Hematopoietic multipotent progenitor cell treated with erythropoietin and hydrocortisone succinate and interleukin-3 and kit ligand, for 6 days (in vitro differentiated cells): ENCODE data around the gene ARAP2.

ENCODE experiments used
- DNase-seq: peaks from one replicate; pipeline ENCODE4 v3.0.0-alpha.2; 2015

The ARAP2 gene

DNA sequence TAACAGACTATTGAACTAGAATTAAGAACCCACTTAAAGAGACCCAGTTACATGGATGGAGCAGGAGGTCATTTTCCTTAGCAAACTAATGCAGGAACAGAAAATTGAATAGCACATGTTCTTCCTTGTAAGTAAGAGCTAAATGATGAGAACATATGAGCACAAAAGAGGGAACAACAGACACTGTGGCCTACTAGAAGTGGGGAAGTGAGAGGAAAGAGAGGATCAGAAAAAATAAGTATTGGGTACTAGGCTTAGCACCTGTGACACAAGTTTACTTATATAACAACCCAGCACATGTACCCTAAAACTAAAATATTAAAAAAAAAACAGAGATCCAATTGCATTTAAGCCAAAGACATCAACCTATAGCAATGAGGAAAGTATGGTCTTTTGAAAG lies 26.2 kb downstream of the ARAP2 start:
- DNase-seq: no peak

DNA sequence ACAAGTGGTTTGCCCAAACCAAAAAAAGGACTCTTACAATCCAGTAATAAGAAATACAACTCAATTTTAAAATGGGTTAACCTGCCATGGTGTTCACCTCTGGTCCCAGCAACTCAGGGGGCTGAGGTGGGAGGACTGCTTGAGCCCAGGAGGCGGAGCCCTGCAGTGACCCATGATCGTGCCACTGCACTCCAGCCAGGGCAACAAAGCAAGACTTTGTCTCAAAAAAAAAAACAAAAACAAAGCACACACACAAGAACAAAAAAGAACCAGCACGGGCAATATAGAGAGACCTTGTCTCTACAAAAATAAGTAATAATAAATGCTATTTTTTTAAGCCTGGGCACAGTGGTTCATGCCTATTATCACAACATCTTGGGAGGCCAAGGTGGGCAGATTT lies 28.7 kb downstream of the ARAP2 start:
- DNase-seq: no peak

DNA sequence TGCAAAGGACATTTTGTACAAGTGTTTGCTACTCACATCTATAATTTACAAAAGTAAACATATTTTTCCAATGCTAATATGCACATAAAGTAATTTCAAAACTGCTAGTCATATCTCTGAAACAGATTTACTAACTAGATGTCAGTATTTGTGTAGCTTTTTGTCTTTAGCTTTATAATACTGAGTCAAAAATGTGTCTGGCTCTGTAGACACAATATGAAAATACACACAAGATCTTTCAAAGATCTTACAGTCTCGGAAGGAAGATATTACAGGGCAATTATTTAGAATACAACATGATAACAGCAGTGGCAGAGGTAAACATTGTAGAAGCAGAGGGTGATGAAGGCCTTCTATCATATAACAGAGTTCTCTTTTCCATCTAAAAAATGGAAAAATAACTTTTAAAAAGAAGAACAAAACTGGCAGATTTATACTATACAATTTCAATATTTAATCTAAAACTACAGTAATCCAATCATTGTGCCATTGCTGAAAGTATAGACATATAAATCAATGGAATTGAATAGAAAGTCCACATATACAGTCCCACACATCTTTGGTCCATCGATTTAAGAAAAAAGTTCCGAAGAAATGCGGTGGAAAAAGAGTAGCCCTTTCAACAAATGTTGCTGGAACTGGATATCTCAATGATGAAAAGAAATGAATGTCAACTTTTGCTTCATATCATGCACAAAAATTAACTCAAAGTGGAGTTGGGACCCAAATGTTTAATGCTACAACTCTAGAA lies 29.4 kb downstream of the ARAP2 start:
- DNase-seq: no peak

DNA sequence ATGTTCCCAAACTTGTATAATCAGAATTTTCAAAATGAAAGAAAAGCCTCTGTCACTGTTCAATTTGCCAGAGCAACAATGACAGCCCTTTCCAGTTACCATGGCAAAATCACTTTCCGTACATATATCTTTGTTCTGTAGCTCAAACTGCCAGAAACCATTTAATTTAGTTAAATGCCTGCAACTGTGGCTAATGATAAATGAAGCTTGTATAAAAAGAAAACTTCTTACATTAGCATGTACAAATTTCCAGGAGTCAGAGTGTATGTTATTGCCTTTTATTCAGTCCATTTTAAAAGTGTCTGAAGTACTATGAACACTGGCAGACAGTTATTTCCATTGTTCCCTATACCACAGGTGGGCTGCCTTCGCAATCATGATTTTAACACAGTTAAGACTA lies 30.3 kb downstream of the ARAP2 start:
- no peak for DNase-seq

DNA sequence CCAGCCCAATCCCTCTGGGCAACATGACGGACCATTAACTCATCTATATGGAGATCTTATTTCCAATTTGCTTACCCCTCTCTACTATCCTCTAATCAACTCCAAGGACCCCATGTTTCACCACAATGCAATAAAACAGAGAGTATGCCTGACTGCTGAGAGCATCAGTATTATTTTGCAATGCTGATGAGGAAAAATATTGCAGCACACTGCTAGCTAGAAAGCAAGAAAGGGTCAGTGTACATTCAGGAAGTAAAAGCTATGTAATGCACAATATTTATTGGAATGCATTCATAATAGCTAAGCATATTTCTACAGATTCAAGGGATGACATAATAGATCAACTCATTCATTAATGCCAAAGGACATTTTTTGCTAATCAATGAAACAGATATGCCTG lies 33.2 kb downstream of the ARAP2 start:
- no peak for DNase-seq

DNA sequence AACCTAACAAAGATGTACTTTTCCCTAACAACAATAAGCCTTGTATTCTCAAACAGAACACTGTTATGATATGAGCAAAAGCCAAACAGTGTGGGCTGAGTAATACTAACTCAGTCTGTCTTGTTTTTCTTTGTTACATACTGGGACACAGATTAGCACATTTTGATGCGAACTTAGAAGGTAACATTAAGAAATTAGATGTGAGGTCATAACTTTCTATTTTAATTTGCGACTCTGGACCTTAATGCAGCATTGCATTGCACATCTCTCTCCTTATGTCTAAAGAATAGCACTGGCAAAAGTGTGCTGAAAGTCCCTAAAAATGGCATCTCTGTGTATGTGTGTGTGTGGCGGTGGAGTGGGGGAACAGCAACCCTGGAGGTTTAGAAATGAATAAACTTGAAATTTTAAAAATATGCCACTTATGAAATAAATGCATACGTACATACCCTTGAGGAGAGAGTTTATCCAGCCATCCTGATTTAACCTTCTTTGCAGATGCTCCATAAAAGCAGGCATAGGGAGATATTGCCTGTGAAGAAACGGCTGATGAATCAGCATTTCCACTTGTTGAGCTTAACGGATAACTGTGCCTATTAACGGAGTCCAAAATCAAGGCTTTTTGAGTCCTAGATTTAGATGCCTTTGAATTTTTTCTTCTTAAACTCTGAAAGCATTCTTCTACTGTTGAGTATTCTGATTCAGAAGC lies 34.2 kb downstream of the ARAP2 start:
- no peak for DNase-seq

DNA sequence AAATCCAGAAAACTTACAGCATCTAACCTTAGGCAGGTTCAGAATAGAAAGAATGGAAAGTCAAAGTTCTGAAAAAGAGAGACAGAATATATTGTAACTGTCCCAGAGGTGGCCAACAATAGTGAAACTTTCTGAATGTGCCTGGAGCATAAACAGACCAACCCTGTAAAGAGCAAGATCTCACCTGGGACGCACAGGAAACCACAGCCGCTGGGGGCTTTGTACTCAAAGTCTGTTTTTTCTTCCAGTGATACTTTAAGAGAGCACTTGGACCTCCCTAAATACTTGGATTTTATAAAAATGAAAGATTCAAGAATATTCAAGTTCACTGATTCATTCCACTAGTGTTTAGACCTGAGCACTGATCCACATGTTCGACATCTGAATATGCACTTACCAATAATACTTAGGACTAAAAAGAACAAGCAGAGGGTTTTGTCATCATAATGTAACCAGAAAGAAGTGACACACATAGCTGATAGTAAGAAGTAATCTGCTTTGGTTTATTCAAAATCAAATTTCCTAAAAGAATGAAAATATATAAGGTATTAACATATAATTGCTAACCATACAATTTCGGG lies 35.3 kb downstream of the ARAP2 start:
- DNase-seq: no peak

DNA sequence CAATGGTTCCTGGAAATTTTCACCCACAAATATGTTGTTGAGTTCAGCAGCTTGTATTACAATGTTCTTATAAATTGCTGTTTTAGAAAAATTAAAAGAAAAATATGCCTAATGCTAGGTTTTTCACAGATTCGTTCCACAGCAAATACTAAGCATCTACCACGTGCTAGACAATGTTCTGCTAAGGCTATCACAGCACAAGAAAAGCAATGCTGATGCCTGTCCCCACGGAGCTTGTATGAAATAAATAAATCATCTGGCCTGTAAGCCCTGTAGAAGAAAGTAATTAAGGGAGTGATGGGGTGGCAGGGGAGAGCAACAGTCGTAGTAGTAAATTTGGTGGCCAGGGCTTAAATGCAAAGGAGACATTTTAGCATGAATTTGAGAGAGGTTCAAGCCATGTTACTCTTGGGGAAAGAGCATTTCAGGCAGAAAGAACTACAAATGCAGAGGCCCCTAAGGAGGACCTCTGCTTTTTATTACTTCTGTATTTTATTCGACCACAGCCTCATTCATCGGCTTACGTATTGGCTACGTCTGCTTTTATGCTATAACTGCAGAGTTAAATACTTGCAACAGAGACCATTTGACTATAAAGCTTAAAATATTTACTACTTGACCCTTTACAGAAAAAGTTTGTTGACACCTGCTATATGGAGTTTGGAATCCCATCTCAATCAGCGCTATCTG lies 36.3 kb downstream of the ARAP2 start:
- no peak for DNase-seq

DNA sequence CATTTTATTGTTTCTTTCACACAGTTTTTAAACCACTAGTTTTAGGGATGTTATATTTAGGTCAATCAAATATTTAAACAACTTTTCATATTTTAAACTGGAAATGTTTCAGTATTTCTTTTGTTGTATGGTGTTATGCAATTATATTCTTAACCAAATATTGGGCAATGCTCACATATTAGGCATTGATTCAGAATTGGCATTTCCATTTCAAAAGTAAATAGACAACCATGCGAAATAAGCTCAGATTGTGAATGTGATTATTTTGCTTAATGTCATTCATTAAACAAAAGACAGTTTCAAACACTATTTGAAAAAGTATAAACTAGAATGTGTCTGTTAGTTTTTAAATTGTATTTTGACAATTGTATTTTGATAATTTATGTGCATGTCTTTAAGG lies 36.9 kb downstream of the ARAP2 start:
- no peak for DNase-seq

DNA sequence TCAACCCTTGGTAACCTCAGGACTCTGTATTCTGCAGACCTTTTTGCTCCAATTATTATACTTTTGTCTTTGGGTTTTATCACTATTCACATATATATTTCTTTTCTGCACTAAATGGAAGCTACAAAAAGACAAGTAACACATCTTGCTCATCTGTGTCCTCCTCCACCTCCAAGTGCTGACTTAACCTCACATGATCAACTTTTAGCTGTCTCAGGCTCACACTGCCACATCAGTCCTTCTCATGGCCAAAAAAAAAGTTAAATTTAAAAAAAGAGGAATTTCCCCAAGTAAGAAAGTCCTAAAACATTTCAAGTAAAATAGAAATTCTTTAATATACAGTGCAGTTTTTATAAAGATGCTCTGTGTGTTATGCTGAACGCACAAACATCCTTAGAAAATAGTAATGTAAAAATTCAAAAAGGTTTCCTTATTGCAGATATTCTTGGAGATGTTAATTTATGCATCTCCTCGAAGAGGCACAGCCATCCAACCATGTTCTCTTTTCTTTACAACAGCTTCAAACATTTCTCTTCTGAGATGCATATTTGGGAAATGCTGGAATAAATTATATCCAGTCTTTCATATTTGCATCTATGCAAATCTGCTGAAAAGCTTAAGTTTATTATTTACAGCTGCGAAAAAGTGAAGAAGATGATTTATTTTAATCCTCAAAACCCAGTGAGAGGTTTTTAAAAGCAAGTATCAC lies 37.6 kb downstream of the ARAP2 start:
- no peak for DNase-seq

DNA sequence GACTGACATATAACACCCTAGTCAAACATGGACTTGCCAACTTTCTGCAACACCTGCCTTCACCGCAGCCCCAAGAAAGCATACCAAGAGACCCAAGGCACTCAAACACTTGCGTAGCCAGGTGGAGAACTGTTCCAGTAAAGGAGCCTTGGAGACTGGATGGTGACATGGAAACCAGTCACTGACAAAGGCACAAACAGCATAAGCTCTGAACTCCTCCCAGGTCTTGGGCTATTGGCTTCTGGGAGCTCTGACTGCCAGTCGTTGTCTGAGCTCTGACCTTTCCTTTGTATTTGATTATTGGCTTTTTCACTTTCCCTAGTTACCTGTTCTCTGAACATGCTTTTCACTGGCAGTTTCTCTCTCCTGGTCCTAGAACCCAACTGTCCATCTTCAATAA lies 38.3 kb downstream of the ARAP2 start:
- DNase-seq: no peak

DNA sequence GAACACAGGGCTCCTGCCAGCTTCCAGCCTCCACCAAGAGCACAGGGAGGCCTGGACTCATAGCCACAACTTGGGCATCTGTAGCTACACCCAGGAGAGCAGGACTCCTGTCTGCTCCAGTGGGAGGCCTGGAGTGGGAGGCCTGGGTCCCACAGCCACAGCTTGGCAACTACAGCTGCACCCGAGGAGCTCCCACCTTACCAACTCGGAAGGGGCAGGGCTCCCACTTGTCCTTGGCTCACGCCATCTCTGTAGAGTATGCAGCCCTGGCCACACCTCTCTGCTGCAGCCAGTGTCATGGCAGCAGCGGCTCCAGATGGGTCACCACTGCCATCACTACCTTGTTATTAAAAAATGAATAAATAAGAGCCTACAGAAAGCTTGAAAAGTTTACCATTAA lies 45.5 kb downstream of the ARAP2 start:
- no peak for DNase-seq

DNA sequence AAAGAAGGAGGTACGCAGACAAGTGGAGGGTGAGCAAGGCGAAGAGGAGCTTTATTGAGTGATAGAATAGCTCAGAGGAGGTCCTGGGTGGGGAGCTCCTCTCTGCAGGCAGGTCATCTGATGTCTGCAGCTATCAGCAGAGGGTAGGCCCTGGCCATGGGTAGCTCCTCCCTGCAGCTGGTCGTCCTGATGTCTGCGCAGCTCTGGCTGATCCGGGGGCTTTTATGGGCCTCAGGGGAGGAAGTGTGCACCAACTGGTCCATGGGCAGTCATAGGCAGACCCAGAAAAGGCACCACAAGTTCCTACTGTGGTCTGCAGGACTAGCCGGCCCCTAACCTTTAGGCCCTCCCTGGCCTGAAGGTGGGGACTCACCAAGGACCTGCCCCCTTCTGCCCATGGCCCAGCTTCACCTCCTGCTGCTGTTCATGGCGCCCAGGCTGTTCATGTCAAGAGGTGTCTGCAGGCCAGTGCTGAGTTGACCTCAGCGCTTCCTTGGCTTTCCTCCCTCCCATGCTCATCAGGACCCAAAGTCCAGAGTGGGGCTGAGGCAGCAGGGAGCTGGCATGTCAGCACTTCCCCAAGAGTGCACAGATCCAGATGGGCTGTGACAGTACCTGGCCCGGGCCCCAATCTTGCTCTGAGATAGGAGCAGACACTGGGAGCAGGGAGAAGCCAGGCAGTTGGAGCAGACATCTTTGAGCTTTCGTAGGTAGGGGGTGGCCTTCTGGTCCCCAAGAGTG lies 46.1 kb downstream of the ARAP2 start:
- DNase-seq: no peak

DNA sequence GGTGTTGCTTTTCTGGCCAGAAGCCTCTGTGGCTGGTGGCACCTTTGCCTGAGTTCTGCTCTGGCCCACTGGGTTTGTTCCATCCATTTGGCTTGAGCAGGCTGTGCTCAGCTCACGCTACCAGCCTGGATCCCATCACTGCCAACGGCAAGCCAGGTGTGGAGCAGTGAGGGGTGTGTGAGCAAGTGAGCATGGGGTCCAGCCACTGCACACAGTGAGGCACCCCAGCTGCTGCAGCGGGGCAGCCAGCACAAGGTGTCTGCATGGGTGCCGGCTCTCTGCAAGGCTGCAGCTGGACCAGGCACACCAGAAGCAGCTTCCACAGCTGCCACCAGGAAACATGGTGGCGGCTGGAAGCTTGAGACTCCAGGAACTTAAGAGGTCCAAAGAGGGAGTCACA lies 46.8 kb downstream of the ARAP2 start:
- DNase-seq: no peak

DNA sequence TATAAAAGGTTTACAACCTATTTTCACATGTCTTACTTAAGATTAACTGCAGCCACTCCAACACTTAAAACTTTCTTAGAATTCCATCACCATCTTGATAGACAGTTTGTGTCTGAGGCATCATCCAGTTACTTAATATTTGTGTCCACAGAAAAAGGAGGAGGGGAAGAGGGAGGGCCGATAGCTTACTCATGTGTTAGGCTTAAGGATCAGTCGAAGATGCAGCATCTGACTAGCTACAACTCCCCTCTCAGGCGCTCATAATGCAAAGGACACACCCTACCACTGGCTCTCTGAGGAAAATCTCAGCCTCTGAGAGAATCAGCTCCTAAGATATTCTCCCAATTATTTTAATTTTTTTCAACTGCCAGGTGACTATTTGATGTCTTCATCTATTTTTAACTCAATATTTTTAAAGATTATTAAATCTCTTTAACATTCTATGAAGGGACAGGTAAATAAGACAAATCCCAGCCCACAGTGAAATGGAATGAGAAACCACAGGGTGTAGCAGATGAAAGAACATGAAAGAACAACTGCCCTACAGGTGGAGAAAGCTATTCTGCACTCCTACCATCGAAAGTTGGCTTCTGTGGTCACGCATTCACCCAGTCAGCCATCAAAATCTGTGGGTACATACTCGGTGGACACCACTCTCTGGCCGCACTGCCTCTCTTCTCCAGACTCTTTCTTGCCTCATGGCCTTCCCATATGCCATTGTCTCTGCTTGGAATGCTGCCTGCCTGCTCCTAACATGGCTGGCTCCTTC lies 48.0 kb downstream of the ARAP2 start:
- DNase-seq: no peak

DNA sequence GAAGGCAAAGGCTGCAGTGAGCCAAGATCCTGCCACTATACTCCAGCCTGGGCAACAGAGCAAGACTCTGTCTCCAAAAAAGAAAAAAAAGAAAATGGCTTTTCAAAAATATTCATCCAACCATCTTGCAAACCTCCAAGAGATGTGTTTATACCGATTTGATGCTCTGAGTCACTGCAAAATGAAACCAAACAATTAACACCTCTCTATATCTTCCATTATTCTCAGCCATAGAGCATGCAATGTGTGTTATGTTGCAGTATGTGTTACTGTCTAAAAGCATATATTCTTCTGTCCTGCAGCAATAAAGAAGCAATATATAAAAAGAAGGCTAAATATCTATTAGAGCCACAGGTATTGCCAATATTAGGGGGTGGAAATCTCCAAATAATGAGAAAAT lies 51.4 kb downstream of the ARAP2 start:
- no peak for DNase-seq

DNA sequence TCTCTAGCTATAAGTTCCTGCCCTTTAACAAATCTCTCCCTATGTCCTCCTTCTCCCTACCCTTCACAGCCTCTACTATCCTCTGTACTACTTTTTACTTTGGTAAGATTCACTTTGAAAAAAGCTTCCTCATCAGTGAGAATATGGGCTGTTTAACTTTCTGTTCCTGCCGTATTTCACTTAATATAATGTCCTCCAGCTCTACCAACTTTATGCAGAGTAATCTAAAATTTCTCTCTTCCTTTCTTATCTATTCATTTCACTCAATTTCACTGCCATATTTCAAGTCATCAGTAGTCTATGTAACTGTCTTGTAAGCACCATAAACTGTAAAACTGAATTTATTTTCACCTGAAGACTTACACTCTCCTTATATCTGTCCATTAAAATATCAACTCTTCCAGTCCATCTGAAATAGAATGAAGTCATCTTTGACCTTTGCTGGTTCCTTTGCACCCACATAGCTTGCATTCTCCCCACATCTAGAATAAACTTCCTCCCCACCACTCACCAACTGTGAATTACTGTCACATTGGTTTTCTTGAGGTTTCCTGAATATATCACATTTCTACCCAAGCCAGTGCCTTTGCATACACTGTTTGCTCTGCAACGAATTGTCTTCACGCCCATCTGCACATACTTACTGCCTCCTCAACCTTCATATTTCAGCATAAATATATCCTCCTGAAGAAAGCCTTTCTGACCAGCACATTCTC lies 54.6 kb downstream of the ARAP2 start:
- no peak for DNase-seq

DNA sequence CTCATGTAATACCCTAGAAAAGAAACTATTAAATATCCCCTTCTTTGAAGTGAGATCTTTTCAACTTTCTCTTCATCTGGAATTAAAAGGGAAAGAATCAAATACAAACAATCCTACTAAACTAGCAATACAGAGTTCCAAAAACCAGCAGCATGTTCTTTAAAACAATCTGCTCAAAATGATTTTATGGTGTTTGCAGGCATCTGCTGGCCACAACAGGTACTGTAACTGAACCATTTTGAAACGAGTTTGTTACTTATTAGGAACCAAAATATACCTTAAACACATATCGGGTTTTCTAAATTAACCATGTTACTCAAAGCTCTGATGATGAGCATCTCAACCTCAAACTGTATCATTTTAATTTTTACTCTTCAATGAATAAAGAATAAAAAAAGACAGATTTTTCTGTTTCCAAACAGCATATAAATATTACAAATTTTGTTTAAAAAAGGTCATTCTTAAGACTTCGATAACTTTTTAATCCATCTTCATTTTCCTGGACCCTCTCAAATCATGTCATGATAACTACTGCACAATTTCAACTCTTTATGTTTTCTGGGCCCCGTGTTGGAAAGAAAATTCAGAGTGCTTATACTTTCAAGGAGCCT lies 56.5 kb downstream of the ARAP2 start:
- DNase-seq: peak; percentile 56

DNA sequence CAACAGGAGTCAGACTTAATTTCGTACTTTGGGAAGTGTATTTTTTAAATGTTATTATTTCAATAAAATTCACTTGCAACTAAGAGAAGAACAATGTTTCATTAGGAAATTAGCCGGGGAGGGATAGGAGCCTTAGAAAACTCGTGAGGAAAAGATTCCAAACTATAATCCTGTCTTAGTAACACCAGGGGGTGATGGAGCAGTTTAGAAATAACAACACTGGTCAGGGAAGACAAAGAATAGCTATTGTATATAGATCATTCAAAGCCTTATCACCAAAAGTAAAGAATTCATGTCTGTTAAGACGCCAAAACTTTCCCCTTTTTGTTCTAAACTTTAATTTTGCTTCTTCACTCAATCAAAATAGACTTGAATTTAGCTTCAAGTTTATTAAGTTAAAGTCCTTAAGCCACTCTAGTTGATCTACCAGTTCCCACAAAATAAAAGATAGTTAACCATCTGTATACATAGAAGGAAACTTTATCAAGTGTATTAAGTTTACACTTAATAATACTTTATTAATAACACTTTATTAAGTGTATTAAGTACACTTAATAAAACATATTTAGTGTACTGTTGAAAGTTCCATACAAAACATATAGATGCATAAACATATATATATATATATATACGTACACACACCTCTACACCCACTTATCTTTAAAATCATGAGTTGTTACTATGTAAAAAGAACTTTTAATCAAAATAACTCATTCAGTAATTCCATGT lies 60.5 kb downstream of the ARAP2 start:
- no peak for DNase-seq

DNA sequence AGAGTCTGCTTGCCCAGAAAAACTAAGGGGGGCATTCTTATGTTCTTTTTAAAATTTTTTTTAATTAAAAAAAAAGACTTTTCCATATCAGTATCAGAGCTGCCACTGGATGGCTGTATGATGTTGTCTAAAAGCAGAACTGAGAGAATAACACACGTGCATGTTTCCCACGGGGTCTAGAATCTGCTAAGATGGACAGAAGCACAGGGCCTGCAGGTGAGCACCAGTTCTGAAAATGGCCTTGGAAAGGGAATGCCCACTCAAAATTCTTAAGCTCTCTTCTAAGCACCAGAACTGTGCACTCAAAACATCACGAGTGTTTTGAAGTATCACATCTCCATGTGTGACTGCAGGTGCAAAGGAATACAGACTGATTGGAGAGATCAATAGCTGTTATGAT lies 61.1 kb downstream of the ARAP2 start:
- DNase-seq: no peak
